C4-2B (cell line): Measurements from ENCODE around the gene REV3L.

ENCODE experiments used
- ZFX ChIP-seq: fragments of 450-650 bp; IDR thresholded peaks from 2 replicates; pipeline ENCODE4 v1.6.1; 2017
- TF ChIP-seq, protein P1 (sequence below): fragments of 450-650 bp; conservative IDR thresholded peaks from 2 replicates; pipeline ENCODE4 v1.5.1; 2017; ENCODE audit warnings: mild to moderate bottlenecking

GRCh38 chr6:111276736-111277135 lies 206.3 kb downstream of the REV3L start:
- TF ChIP-seq, protein P1, sequence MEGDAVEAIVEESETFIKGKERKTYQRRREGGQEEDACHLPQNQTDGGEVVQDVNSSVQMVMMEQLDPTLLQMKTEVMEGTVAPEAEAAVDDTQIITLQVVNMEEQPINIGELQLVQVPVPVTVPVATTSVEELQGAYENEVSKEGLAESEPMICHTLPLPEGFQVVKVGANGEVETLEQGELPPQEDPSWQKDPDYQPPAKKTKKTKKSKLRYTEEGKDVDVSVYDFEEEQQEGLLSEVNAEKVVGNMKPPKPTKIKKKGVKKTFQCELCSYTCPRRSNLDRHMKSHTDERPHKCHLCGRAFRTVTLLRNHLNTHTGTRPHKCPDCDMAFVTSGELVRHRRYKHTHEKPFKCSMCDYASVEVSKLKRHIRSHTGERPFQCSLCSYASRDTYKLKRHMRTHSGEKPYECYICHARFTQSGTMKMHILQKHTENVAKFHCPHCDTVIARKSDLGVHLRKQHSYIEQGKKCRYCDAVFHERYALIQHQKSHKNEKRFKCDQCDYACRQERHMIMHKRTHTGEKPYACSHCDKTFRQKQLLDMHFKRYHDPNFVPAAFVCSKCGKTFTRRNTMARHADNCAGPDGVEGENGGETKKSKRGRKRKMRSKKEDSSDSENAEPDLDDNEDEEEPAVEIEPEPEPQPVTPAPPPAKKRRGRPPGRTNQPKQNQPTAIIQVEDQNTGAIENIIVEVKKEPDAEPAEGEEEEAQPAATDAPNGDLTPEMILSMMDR = no peak
- TF ChIP-seq ZFX = no peak
